SU-DHL-6 (cell line): ENCODE measurements around the gene SLC22A3.

Experiments used
- H2AFZ ChIP-seq: fragments of 200-600 bp; sonication (generic); 2 replicates; pipeline ENCODE4 v1.6.1; 2014; ENCODE audit warnings: low read depth, mild to moderate bottlenecking, moderate library complexity, mixed read lengths, antibody characterized with exemption, low read length; ENCODE audit not compliant: severe bottlenecking
- H3F3A ChIP-seq: fragments of 200-600 bp; shearing (Covaris generic); 2 replicates; pipeline ENCODE4 v1.6.0; 2016; ENCODE audit warnings: antibody characterized with exemption, mild to moderate bottlenecking; ENCODE audit not compliant: insufficient read depth
- H3K27ac ChIP-seq: fragments of 200-600 bp; sonication (generic); 2 replicates; pipeline ENCODE4 v1.5.1; 2016; ENCODE audit warnings: low read depth, mild to moderate bottlenecking, low read length, moderate library complexity, mixed read lengths
- H3K27me3 ChIP-seq: fragments of 200-600 bp; sonication (generic), shearing (Covaris generic); 2 replicates; pipeline ENCODE4 v1.6.0; 2014; ENCODE audit warnings: mild to moderate bottlenecking, low read length
- H3K36me3 ChIP-seq: fragments of 200-600 bp; sonication (generic); 2 replicates; pipeline ENCODE4 v1.6.1; 2014; ENCODE audit warnings: mild to moderate bottlenecking, low read length, mixed read lengths
- H3K4me2 ChIP-seq: fragments of 300-600, 200-600 bp; shearing (Covaris generic), sonication (generic); 2 replicates; pipeline ENCODE4 v1.6.0; 2014; ENCODE audit warnings: low read length, low read depth, mild to moderate bottlenecking; ENCODE audit not compliant: poor library complexity, severe bottlenecking
- H3K4me3 ChIP-seq: fragments of 200-600 bp; sonication (generic); 2 replicates; pipeline ENCODE4 v1.5.1; 2014; ENCODE audit warnings: antibody characterized with exemption, low read length, mild to moderate bottlenecking, mixed read lengths; ENCODE audit not compliant: insufficient read depth, poor library complexity, severe bottlenecking
- H3K79me2 ChIP-seq: fragments of 200-600 bp; sonication (generic); 2 replicates; pipeline ENCODE4 v1.6.1; 2014; ENCODE audit warnings: mild to moderate bottlenecking, low read length, moderate library complexity; ENCODE audit not compliant: insufficient read depth
- H3K9ac ChIP-seq: fragments of 200-600 bp; sonication (generic); 2 replicates; pipeline ENCODE4 v1.7.0; 2014; ENCODE audit warnings: mild to moderate bottlenecking, low read length
- H3K9me2 ChIP-seq: fragments of 200-600 bp; sonication (generic); replicated peaks from 2 replicates; pipeline ENCODE4 v1.6.1; 2014; ENCODE audit warnings: low read length; ENCODE audit not compliant: insufficient read depth
- H3K9me3 ChIP-seq: fragments of 200-600 bp; sonication (generic); 2 replicates; pipeline ENCODE4 v1.6.1; 2014; ENCODE audit warnings: low read length, mixed read lengths; ENCODE audit not compliant: insufficient read depth
- H4K20me1 ChIP-seq: fragments of 200-600 bp; sonication (generic); 2 replicates; pipeline ENCODE4 v1.6.1; 2014; ENCODE audit warnings: low read depth, mild to moderate bottlenecking, antibody characterized with exemption, low read length, moderate library complexity, mixed read lengths
- CTCF ChIP-seq: fragments of 200-600 bp; sonication (generic); IDR thresholded peaks from one replicate; pipeline ENCODE4 v1.5.1; 2017; ENCODE audit warnings: antibody characterized with exemption, mild to moderate bottlenecking, low read length, moderate library complexity; ENCODE audit not compliant: insufficient read depth, poor library complexity, severe bottlenecking
- EZH2phosphoT487 ChIP-seq: fragments of 200-600 bp; sonication (generic), shearing (Covaris generic); conservative IDR thresholded peaks from 2 replicates; pipeline ENCODE4 v1.6.1; 2018; ENCODE audit warnings: mild to moderate bottlenecking, antibody characterized with exemption, low read length, moderate library complexity, mixed read lengths

SLC22A3 gene

GRCh38 chr6:160420253-160420968 is 72.2 kb downstream of the SLC22A3 start:
- no peaks in the 10 kb centered on the region for H3K79me2 ChIP-seq
- H4K20me1 ChIP-seq, result no peaks in the 10 kb centered on the region
- TF ChIP-seq EZH2phosphoT487 (no peak), CTCF (no peak)
- H3K27me3 ChIP-seq, result no peaks in the 10 kb centered on the region
- H3K4me3 ChIP-seq, result no peak overlapping the region
- H3K4me2 ChIP-seq, result no peak overlapping the region
- no peak overlapping the region for H3K27ac ChIP-seq
- no peaks in the 10 kb centered on the region for H3K9me3 ChIP-seq
- H3K9me2 ChIP-seq, result no peaks in the 10 kb centered on the region; the same call in 1 of the 2 replicates
- H3F3A ChIP-seq, result no peaks in the 10 kb centered on the region
- no peak overlapping the region for H3K9ac ChIP-seq
- H3K36me3 ChIP-seq, result no peaks in the 10 kb centered on the region
- H2AFZ ChIP-seq, result no peak overlapping the region

- Histone ChIP-seq H3K9ac (no peak overlapping the region), H3K9me3 (no peaks in the 10 kb centered on the region), H3K27me3 (no peaks in the 10 kb centered on the region), H4K20me1 (no peaks in the 10 kb centered on the region), H3K9me2 (no peaks in the 10 kb centered on the region; the same call in 1 of the 2 replicates), H3K27ac (no peak overlapping the region), H3F3A (no peaks in the 10 kb centered on the region), H3K36me3 (no peaks in the 10 kb centered on the region), H3K79me2 (no peaks in the 10 kb centered on the region), H3K4me2 (no peak overlapping the region), H3K4me3 (no peak overlapping the region), H2AFZ (no peak overlapping the region)
- no peak for TF ChIP-seq CTCF
- no peak for TF ChIP-seq EZH2phosphoT487
These were observed 72.9 kb downstream of the SLC22A3 start for GRCh38 chr6:160420969-160421556.

- Histone ChIP-seq H3K79me2 (no peaks in the 10 kb centered on the region), H3K27ac (no peak overlapping the region)
- TF ChIP-seq CTCF, result no peak
- TF ChIP-seq EZH2phosphoT487, result no peak
These were observed 73.7 kb downstream of the SLC22A3 start for GRCh38 chr6:160421854-160422253.

More at GRCh38 chr6:160421854-160422253, 73.7 kb downstream of the SLC22A3 start:
- Histone ChIP-seq H3K4me2 (no peak overlapping the region), H3K36me3 (no peaks in the 10 kb centered on the region), H4K20me1 (no peaks in the 10 kb centered on the region), H3K4me3 (no peak overlapping the region), H3F3A (no peaks in the 10 kb centered on the region), H3K9ac (no peak overlapping the region), H2AFZ (no peak overlapping the region), H3K9me3 (no peaks in the 10 kb centered on the region), H3K9me2 (no peaks in the 10 kb centered on the region; the same call in 1 of the 2 replicates), H3K27me3 (no peaks in the 10 kb centered on the region)
